Dendritic cell treated with granulocyte-macrophage colony-stimulating factor and Interleukin-4, amounts not matched to agents 40 ng/mL and 50 ng/mL, for 4 days (primary cell): ENCODE results near the gene TMEM14A.

Experiments
- H3K27ac Mint-ChIP-seq: one replicate; pipeline ENCODE4 v1.8.0; 2022; ENCODE audit warnings: mild to moderate bottlenecking, mixed read lengths
- H3K27me3 Mint-ChIP-seq: one replicate; pipeline ENCODE4 v1.8.0; 2022; ENCODE audit warnings: mild to moderate bottlenecking, mixed read lengths
- H3K36me3 Mint-ChIP-seq: one replicate; pipeline ENCODE4 v1.8.0; 2022; ENCODE audit warnings: low read depth, mixed read lengths
- H3K4me1 Mint-ChIP-seq: one replicate; pipeline ENCODE4 v1.8.0; 2022; ENCODE audit warnings: low read depth, mixed read lengths
- H3K4me3 Mint-ChIP-seq: one replicate; pipeline ENCODE4 v1.8.0; 2022; ENCODE audit warnings: mild to moderate bottlenecking, moderate library complexity, mixed read lengths
- H3K9me3 Mint-ChIP-seq: one replicate; pipeline ENCODE4 v1.8.0; 2022; ENCODE audit warnings: mixed read lengths
- intact Hi-C: fragments of 100-400 bp; cut with micrococcal nuclease; formaldehyde crosslinking; loops from one replicate; pipeline ENCODE4 v1.15.0; 2022

TMEM14A gene

GRCh38 chr6:52724406-52725121 lies 53.7 kb downstream of the TMEM14A start:
- H3K4me3 Mint-ChIP-seq, result no peak overlapping the region
- peak overlapping the region; percentile 60 for H3K27ac Mint-ChIP-seq
- H3K9me3 Mint-ChIP-seq, result peaks cover 23% of the 10 kb centered on the region
- peaks cover 13% of the 10 kb centered on the region for H3K4me1 Mint-ChIP-seq
- H3K27me3 Mint-ChIP-seq, result peaks cover 9% of the 10 kb centered on the region
- H3K36me3 Mint-ChIP-seq, result no peaks in the 10 kb centered on the region
- intact Hi-C loops, result no loop called here

- H3K4me3 Mint-ChIP-seq, result no peak overlapping the region
- peaks cover 13% of the 10 kb centered on the region for H3K4me1 Mint-ChIP-seq
- H3K36me3 Mint-ChIP-seq, result no peaks in the 10 kb centered on the region
- peak overlapping the region; percentile 60 for H3K27ac Mint-ChIP-seq
- intact Hi-C loops, result no loop called here
- peaks cover 7% of the 10 kb centered on the region for H3K27me3 Mint-ChIP-seq
- H3K9me3 Mint-ChIP-seq, result peaks cover 18% of the 10 kb centered on the region
Observed at GRCh38 chr6:52725143-52725534, 54.2 kb downstream of the TMEM14A start.

DNA sequence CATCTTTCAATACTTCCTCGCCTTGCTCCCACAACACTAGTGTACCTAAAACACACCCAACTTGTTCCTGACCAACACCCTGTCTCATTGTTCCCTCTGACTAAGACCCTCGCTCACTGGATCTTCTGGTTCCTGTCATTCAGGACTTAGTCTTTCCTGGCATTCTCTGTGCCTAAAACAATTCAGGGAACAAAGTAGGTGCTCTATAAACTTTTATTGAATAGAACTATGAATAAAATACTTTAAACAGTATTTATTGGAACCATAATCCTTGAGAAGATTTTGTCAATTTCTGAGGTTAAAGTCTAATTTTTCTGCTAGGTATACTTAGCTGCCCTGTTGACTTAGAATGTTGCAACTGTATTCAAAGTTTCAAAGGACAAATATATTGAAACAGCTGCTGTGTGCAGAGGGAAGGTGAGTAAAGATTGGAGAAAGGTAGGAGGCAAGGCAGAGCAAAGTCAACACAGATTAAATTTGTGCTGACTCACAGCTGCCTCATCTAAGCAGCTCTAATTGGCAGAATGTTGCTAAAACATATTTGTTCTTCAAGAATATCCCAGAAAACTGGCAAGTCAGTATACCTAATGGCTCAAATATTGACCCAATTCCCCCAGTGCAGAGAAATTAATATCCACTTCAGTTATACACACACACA lies 54.8 kb downstream of the TMEM14A start:
- Mint-ChIP-seq H3K36me3 (no peaks in the 10 kb centered on the region), H3K27me3 (peaks cover 6% of the 10 kb centered on the region), H3K27ac (no peak overlapping the region), H3K9me3 (peaks cover 13% of the 10 kb centered on the region), H3K4me3 (no peak overlapping the region), H3K4me1 (peaks cover 13% of the 10 kb centered on the region)
- intact Hi-C loops, result no loop called here

DNA sequence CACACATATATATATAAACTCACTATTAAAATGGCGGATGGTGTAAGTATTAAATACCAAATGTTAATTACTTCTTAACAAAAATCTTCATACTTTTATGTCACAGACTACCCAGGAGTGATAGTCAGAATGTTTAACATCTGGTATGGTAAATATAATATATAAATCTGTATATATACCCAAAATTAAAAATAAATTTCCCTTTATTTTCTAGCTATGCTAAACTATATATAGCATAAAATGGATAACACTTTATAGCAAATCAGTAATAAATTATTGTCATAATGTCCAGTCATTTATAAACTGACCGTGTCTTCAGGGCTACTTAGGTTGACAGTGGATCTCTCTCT lies 55.3 kb downstream of the TMEM14A start:
- no peak overlapping the region for H3K4me3 Mint-ChIP-seq
- H3K36me3 Mint-ChIP-seq, result no peaks in the 10 kb centered on the region
- intact Hi-C loops, result no loop called here
- no peak overlapping the region for H3K27ac Mint-ChIP-seq
- peaks cover 5% of the 10 kb centered on the region for H3K27me3 Mint-ChIP-seq
- H3K4me1 Mint-ChIP-seq, result peaks cover 13% of the 10 kb centered on the region
- H3K9me3 Mint-ChIP-seq, result peaks cover 8% of the 10 kb centered on the region

DNA sequence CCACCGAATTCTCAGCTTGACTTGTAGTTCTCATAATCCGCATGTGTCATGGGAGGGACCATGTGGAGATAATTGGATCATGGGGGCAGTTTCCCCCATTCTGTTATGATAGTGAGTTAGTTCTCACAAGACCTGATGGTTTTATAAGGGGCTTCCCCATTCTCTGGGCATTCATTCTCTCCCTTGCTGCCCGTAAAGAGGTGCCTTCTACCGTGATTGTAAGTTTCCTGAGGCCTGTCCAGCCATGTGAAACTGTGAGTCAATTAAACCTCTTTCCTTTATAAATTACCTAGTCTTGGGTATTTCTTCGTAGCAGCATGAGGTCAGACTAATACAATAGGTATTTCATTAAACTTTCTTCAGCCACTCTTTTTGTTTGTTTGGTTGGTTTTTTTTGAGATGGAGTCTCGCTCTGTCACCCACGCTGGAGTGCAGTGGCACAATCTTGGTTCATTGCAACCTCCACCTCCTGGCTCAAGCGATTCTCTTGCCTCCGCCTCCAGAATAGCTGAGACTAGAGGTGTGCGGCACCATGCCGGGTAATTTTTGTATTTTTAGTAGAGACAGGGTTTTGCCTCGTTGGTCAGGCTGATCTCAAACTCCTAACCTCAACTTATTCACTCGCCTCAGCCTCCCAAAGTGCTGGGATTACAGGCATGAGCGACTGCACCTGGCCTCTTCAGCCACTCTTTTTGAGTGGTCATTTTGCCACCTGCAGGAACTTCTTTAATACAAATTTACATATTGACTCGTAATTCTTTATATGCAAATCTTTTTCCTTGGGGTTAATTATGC lies 56.0 kb downstream of the TMEM14A start:
- H3K27ac Mint-ChIP-seq, result no peak overlapping the region
- peaks cover 13% of the 10 kb centered on the region for H3K4me1 Mint-ChIP-seq
- no peak overlapping the region for H3K4me3 Mint-ChIP-seq
- intact Hi-C loops, result no loop called here
- no peaks in the 10 kb centered on the region for H3K36me3 Mint-ChIP-seq
- H3K9me3 Mint-ChIP-seq, result peaks cover 8% of the 10 kb centered on the region
- peaks cover 5% of the 10 kb centered on the region for H3K27me3 Mint-ChIP-seq

GRCh38 chr6:52727908-52728307 lies 57.0 kb downstream of the TMEM14A start:
- Mint-ChIP-seq H3K9me3 (peaks cover 8% of the 10 kb centered on the region), H3K36me3 (no peaks in the 10 kb centered on the region), H3K27ac (no peak overlapping the region), H3K27me3 (peaks cover 6% of the 10 kb centered on the region), H3K4me1 (peaks cover 13% of the 10 kb centered on the region), H3K4me3 (no peak overlapping the region)
- intact Hi-C loops, result no loop called here

DNA sequence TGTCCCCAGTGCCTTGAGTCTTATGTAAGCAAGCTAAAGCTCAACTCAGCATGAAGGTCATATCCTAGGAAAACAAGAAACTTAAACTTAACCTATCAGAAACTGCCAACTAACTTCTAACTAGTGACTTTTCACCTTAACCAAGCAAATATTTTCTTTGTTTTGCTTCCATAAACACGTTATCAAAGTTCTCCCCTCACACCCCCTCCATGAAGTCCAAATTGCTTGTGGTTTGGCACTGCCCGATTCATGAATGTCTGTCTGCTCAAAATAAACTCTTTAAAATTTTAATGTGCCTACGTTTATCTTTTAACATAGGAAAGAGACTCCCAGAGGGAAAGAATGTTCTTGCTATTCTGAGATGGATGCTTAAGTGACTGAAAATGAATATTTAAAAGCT lies 57.5 kb downstream of the TMEM14A start:
- H3K36me3 Mint-ChIP-seq, result no peaks in the 10 kb centered on the region
- H3K9me3 Mint-ChIP-seq, result peaks cover 8% of the 10 kb centered on the region
- peaks cover 6% of the 10 kb centered on the region for H3K27me3 Mint-ChIP-seq
- H3K4me1 Mint-ChIP-seq, result peaks cover 13% of the 10 kb centered on the region
- H3K27ac Mint-ChIP-seq, result no peak overlapping the region
- intact Hi-C loops, result no loop called here
- H3K4me3 Mint-ChIP-seq, result no peak overlapping the region

- intact Hi-C loops, result no loop called here
- Mint-ChIP-seq H3K9me3 (peaks cover 7% of the 10 kb centered on the region), H3K27me3 (peaks cover 6% of the 10 kb centered on the region), H3K36me3 (no peaks in the 10 kb centered on the region), H3K4me1 (peaks cover 6% of the 10 kb centered on the region), H3K4me3 (no peak overlapping the region), H3K27ac (no peak overlapping the region)
Observed at GRCh38 chr6:52729576-52729975, 58.7 kb downstream of the TMEM14A start.

DNA sequence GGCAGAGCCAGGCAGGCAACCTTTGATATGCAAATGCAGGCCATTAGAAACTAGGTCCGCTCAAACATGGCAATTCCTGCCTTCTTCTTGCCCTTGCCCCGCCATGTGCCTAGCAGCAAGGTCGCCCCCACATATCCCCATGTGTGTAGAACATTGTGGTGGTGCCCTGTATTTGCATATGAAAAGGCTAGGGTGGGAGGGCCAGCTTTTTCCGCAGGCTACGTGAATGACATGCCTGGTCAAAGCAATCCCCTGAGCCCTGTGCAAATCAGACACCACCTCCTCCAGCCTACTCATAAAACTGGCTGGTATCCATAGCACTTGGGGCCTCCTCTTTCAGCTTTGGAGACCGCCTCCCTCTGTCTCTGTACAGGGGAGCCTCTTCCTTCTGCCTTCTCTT lies 60.8 kb downstream of the TMEM14A start:
- Mint-ChIP-seq H3K4me1 (no peaks in the 10 kb centered on the region), H3K4me3 (no peak overlapping the region), H3K27ac (no peak overlapping the region), H3K36me3 (no peaks in the 10 kb centered on the region), H3K9me3 (no peaks in the 10 kb centered on the region), H3K27me3 (peaks cover 2% of the 10 kb centered on the region)
- intact Hi-C loops, result no loop called here

- Mint-ChIP-seq H3K9me3 (peaks cover 10% of the 10 kb centered on the region), H3K36me3 (no peaks in the 10 kb centered on the region), H3K27me3 (peaks cover 2% of the 10 kb centered on the region), H3K27ac (no peak overlapping the region), H3K4me3 (no peak overlapping the region), H3K4me1 (no peaks in the 10 kb centered on the region)
- intact Hi-C loops, result no loop called here
Observed at GRCh38 chr6:52733172-52733571, 62.3 kb downstream of the TMEM14A start.

DNA sequence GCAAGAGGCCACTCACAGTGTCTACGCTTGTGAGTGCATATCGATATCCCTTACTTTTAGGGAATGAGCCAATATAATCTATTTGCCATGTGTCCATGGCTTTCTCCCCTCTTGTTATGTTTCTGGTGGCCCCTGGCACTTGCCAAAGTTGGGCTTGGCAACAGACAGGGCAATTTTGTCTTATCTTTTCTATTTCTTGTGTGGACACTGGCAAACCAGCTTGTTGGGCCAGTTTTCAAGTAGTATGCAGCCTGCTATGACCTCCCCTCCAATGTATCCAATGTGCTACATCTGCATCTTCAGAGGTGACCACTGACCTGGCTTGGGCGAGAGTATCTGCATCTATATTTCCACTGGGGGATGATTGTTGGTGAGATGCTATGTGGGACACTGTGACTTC lies 63.2 kb downstream of the TMEM14A start:
- Mint-ChIP-seq H3K27me3 (peaks cover 2% of the 10 kb centered on the region), H3K36me3 (no peaks in the 10 kb centered on the region)
- intact Hi-C loops, result no loop called here

GRCh38 chr6:52735071-52735470 lies 64.2 kb downstream of the TMEM14A start:
- Mint-ChIP-seq H3K27me3 (peaks cover 2% of the 10 kb centered on the region), H3K27ac (no peak overlapping the region), H3K4me3 (no peak overlapping the region), H3K9me3 (peaks cover 21% of the 10 kb centered on the region), H3K36me3 (no peaks in the 10 kb centered on the region), H3K4me1 (no peaks in the 10 kb centered on the region)
- intact Hi-C loops, result no loop called here

More for the DNA sequence above, 63.2 kb downstream of the TMEM14A start:
- Mint-ChIP-seq H3K4me3 (no peak overlapping the region), H3K27ac (no peak overlapping the region), H3K9me3 (peaks cover 14% of the 10 kb centered on the region), H3K4me1 (no peaks in the 10 kb centered on the region)

GRCh38 chr6:52736145-52736544 lies 65.2 kb downstream of the TMEM14A start:
- H3K9me3 Mint-ChIP-seq, result peaks cover 31% of the 10 kb centered on the region
- intact Hi-C loops, result no loop called here
- no peaks in the 10 kb centered on the region for H3K4me1 Mint-ChIP-seq
- H3K27me3 Mint-ChIP-seq, result peaks cover 2% of the 10 kb centered on the region
- no peak overlapping the region for H3K27ac Mint-ChIP-seq
- H3K4me3 Mint-ChIP-seq, result no peak overlapping the region
- no peaks in the 10 kb centered on the region for H3K36me3 Mint-ChIP-seq
